ENCODE results near the gene C1D. TPM values are rescaled to one million over a fixed set of nuclear protein-coding genes. Genes with fewer than 3 reads are reported as not detected.

C1D gene
- total RNA-seq, result 30.9 and 39.2 TPM in 2 replicates
- polyA plus RNA-seq, result 61.3 and 63.5 TPM in 2 replicates

- peak; percentile 95 for DNase-seq (ENCODE audit: low read depth in 1 of 2, low spot score in 1 of 2)
- Histone ChIP-seq H3K36me3 (no peaks in the 10 kb centered on the region), H3K27me3 (no peaks in the 10 kb centered on the region), H3K4me3 (peak within 1 kb of the TSS; percentile 72), H3K9me3 (ENCODE audit: low read depth) (no peaks in the 10 kb centered on the region), H3K27ac (peak within 1 kb of the TSS; percentile 94), H3K4me1 (ENCODE audit: low read depth) (peaks cover 4% of the 10 kb centered on the region)
- TF ChIP-seq CTCF (IDR thresholded peaks at IDR 0.05; ENCODE audit: low read depth, low read length), result no peak
These were observed at the start of gene C1D for GRCh38 chr2:68062680-68063387. Gene C1D, minus strand, starts transcription at chr2:68063004. Its CDS starts 15,694 bp downstream, at chr2:68047310.

- Histone ChIP-seq H3K27ac (no peak overlapping the region), H3K4me3 (no peak overlapping the region), H3K27me3 (no peaks in the 10 kb centered on the region), H3K4me1 (ENCODE audit: low read depth) (no peaks in the 10 kb centered on the region), H3K36me3 (no peaks in the 10 kb centered on the region), H3K9me3 (ENCODE audit: low read depth) (no peaks in the 10 kb centered on the region)
- TF ChIP-seq CTCF (IDR thresholded peaks at IDR 0.05; ENCODE audit: low read depth, low read length), result no peak
- DNase-seq (ENCODE audit: low read depth in 1 of 2, low spot score in 1 of 2), result no peak
These were observed 47.3 kb upstream of the C1D start for GRCh38 chr2:68110102-68110501.

- no peak for TF ChIP-seq CTCF (IDR thresholded peaks at IDR 0.05; ENCODE audit: low read depth, low read length)
- no peak overlapping the region for H3K4me3 ChIP-seq
- no peaks in the 10 kb centered on the region for H3K9me3 ChIP-seq (ENCODE audit: low read depth)
- H3K36me3 ChIP-seq, result no peaks in the 10 kb centered on the region
- no peaks in the 10 kb centered on the region for H3K4me1 ChIP-seq (ENCODE audit: low read depth)
- no peaks in the 10 kb centered on the region for H3K27me3 ChIP-seq
- DNase-seq (ENCODE audit: low read depth in 1 of 2, low spot score in 1 of 2), result no peak
- H3K27ac ChIP-seq, result no peak overlapping the region
These were observed 45.3 kb upstream of the C1D start for GRCh38 chr2:68108120-68108519.

- H3K27me3 ChIP-seq, result no peaks in the 10 kb centered on the region
- no peak overlapping the region for H3K27ac ChIP-seq
- no peak overlapping the region for H3K4me3 ChIP-seq
- no peaks in the 10 kb centered on the region for H3K36me3 ChIP-seq
- H3K4me1 ChIP-seq (ENCODE audit: low read depth), result no peaks in the 10 kb centered on the region
- DNase-seq (ENCODE audit: low read depth in 1 of 2, low spot score in 1 of 2), result no peak
- TF ChIP-seq CTCF (IDR thresholded peaks at IDR 0.05; ENCODE audit: low read depth, low read length), result no peak
- H3K9me3 ChIP-seq (ENCODE audit: low read depth), result no peaks in the 10 kb centered on the region
These were observed 44.7 kb upstream of the C1D start for GRCh38 chr2:68107475-68107874.

GRCh38 chr2:68104111-68104835 is 41.5 kb upstream of the C1D start:
- H3K4me1 ChIP-seq (ENCODE audit: low read depth), result no peaks in the 10 kb centered on the region
- no peaks in the 10 kb centered on the region for H3K27me3 ChIP-seq
- no peak for TF ChIP-seq CTCF (IDR thresholded peaks at IDR 0.05; ENCODE audit: low read depth, low read length)
- no peak for DNase-seq (ENCODE audit: low read depth in 1 of 2, low spot score in 1 of 2)
- H3K27ac ChIP-seq, result no peak overlapping the region
- H3K4me3 ChIP-seq, result no peak overlapping the region
- no peaks in the 10 kb centered on the region for H3K36me3 ChIP-seq
- no peaks in the 10 kb centered on the region for H3K9me3 ChIP-seq (ENCODE audit: low read depth)
